Measurements from ENCODE around the gene JARID2. TPM values are rescaled to one million over a fixed set of nuclear protein-coding genes. Genes with fewer than 3 reads are reported as not detected.

JARID2 gene
- total RNA-seq, 4 donors from 2014 or later = 6.6 to 8.1 (median 7.5) TPM

DNA sequence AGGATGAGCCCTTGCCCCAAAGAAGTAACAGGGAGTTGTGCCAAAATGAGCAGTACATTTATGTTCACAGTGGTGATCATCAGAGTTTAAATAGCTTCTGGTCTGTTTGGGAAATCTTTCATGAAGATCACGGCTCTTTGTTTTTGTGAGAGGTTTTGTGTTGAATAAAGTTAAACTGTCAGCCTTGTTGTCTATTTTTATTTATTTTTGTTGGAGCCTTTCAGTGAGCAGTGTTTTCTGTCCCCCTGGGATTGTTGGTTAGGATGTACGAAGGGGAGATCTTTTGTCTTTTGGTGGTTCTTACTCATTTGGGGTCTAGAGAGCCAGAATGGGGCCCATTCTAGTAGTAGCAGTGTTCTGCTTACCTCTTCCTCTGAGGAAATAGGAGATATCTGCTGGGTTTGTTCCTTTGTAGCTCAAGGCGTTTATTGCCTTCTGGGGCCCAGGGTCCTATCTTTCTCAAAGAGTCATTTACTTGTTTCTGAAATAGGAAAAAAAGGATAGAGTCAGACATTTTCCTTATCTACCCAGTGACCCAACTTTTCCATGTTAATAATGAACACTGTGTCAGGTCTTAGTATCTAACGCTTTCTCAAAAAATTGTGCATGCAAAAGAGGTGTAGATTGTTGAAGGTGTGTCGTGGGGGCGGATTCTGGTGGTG lies 157.4 kb downstream of the JARID2 start:
- Histone ChIP-seq H3K36me3 (no peaks in the 10 kb centered on the region), H3K9me3 (no peaks in the 10 kb centered on the region), H3K4me3 (replicated peaks in 1 of 3) (no peak overlapping the region), H3K4me1 (peaks cover 20 to 21% of the 10 kb centered on the region in 2 donors), H3K27me3 (no peaks in the 10 kb centered on the region), H3K27ac (no peak overlapping the region)
- intact Hi-C loops (cut with DNase I) = no loop called here
- TF ChIP-seq POLR2A (IDR thresholded peaks at IDR 0.05) (no peak), CTCF (IDR thresholded peaks at IDR 0.05) (no peak)
- no peak for DNase-seq
- 93 to 94% methylated on average over 6 of the region's 6 CpGs for WGBS, 2 donors

- Histone ChIP-seq H3K4me3 (replicated peaks in 1 of 3) (no peak overlapping the region), H3K36me3 (no peaks in the 10 kb centered on the region), H3K27ac (no peak overlapping the region), H3K9me3 (no peaks in the 10 kb centered on the region), H3K27me3 (no peaks in the 10 kb centered on the region), H3K4me1 (peaks cover 17 to 18% of the 10 kb centered on the region in 2 donors)
- no peak for DNase-seq
- intact Hi-C loops (cut with DNase I) = no loop called here
- no peak for TF ChIP-seq CTCF (IDR thresholded peaks at IDR 0.05)
- no peak for TF ChIP-seq POLR2A (IDR thresholded peaks at IDR 0.05)
Observed at GRCh38 chr6:15404685-15404980, 158.8 kb downstream of the JARID2 start.

DNA sequence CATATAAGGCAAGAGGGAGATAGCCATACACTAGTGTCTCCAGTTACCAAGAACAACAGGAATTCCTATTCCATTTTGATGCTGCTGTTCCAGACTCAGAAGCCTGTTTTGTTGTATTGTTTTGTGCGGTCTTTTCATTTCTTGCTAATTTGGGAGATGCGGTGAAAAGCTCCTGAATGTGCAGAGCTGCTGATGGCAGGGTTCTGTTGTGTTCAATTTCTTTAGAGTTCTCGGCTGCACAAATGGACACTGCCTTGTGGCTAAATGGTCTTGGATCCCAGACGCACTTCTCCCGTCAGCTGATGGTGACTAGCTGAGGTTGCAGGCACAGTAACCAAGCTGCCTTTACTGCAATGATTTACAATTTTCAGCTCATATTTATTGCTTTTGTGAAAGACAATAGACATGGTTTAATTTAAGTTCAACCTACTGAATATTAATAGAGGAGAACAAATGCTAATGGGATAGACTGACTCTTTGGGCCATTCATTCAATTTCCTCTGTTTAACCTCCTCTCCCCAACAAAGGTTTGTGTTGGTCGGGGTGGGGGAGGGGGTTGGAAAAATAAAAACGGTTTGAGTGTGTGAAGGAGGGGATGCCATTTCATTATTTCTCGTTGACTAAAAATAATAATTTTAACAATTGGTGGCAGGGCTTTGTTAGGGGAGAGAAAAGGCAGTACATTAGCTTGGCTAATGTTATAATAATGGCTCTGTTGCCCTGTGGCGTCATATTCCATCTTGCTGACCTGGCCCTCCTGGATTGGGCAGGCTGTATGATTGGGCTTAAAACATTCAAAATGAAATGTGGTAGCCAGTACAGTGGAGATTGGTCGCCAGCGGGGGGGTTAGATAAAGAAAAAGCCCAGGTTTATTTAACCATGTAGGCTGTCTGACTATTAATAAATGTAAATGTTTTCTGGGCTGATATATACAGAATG lies 159.5 kb downstream of the JARID2 start:
- Histone ChIP-seq H3K4me1 (peaks cover 10 to 11% of the 10 kb centered on the region in 2 donors), H3K9me3 (no peaks in the 10 kb centered on the region), H3K36me3 (no peaks in the 10 kb centered on the region), H3K27me3 (no peaks in the 10 kb centered on the region), H3K27ac (no peak overlapping the region), H3K4me3 (replicated peaks in 1 of 3) (no peak overlapping the region)
- intact Hi-C loops (cut with DNase I) = no loop called here
- WGBS, 2 donors = 89 to 92% methylated on average over 11 of the region's 11 CpGs
- TF ChIP-seq CTCF (IDR thresholded peaks at IDR 0.05) (no peak), POLR2A (IDR thresholded peaks at IDR 0.05) (no peak)
- DNase-seq = no peak

- H3K27ac ChIP-seq = no peak overlapping the region
- H3K27me3 ChIP-seq = no peaks in the 10 kb centered on the region
- no peak overlapping the region for H3K4me3 ChIP-seq (replicated peaks in 1 of 3)
- TF ChIP-seq POLR2A (IDR thresholded peaks at IDR 0.05) (no peak), CTCF (IDR thresholded peaks at IDR 0.05) (no peak)
- peaks cover 0 to 3% of the 10 kb centered on the region in 2 donors for H3K4me1 ChIP-seq
- WGBS, 2 donors = 69 to 74% methylated on average over 1 of the region's 1 CpG
- H3K36me3 ChIP-seq = no peaks in the 10 kb centered on the region
- no peaks in the 10 kb centered on the region for H3K9me3 ChIP-seq
- no peak for DNase-seq
- intact Hi-C loops (cut with DNase I) = no loop called here
Observed at GRCh38 chr6:15406452-15406851, 160.6 kb downstream of the JARID2 start.

DNA sequence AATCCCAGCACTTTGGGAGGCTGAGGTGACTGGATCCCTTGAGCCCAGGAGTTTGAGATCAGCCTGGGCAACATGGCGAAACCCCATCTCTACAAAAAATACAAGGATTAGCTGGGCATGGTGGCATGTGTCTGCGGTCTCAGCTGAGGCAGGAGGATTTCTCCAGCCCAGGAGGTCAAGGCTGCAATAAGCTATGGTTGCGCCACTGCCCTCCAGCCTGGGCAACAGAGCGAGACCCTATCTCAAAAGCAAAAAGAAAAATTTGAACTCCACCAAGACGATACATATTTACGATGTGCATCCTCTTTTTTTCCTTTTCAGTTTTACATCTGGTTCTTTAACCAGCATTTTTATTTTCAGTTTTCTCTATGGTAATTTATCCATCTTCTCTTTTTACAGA lies 162.1 kb downstream of the JARID2 start:
- Histone ChIP-seq H3K4me1 (no peaks in the 10 kb centered on the region), H3K27me3 (no peaks in the 10 kb centered on the region), H3K27ac (no peak overlapping the region), H3K4me3 (replicated peaks in 1 of 3) (no peak overlapping the region), H3K36me3 (no peaks in the 10 kb centered on the region), H3K9me3 (no peaks in the 10 kb centered on the region)
- DNase-seq = no peak
- intact Hi-C loops (cut with DNase I) = no loop called here
- WGBS, 2 donors = 97 to 99% methylated on average over 6 of the region's 6 CpGs
- TF ChIP-seq POLR2A (IDR thresholded peaks at IDR 0.05) (no peak), CTCF (IDR thresholded peaks at IDR 0.05) (no peak)

Measured in thyroid gland (tissue), 4 donors.